ENCODE results near the gene CNTNAP4. TPM values are rescaled to one million over a fixed set of nuclear protein-coding genes. Genes with fewer than 3 reads are reported as not detected.

CNTNAP4 gene
- total RNA-seq, 2 donors from 2014 or later, result not detected

DNA sequence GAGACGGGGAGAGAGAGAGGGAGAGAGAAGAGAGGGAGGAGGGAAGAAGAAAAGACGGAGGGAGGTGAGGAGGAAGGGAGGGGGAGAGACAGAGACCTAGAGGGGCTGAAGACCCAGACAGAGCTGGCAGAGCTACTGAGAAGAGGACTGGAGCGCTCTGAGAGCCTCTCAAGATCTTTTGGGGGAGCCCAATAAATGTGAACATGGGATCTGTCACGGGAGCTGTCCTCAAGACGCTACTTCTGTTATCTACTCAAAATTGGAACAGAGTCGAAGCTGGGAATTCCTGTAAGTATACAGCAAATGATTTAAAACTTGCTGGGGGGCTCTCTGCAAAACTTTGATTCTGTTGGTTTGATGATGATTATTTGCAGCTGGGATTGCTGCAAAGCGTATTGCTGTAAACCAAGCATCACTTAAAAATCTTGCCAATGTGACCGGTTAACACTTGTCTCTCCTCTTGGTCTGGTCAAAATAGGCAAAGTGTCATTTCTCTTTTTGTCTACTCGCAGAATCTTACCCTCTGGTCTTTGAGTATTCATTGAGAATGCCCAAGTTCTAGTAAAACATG lies 344 bp downstream of the CNTNAP4 start:
- TF ChIP-seq, protein P1, sequence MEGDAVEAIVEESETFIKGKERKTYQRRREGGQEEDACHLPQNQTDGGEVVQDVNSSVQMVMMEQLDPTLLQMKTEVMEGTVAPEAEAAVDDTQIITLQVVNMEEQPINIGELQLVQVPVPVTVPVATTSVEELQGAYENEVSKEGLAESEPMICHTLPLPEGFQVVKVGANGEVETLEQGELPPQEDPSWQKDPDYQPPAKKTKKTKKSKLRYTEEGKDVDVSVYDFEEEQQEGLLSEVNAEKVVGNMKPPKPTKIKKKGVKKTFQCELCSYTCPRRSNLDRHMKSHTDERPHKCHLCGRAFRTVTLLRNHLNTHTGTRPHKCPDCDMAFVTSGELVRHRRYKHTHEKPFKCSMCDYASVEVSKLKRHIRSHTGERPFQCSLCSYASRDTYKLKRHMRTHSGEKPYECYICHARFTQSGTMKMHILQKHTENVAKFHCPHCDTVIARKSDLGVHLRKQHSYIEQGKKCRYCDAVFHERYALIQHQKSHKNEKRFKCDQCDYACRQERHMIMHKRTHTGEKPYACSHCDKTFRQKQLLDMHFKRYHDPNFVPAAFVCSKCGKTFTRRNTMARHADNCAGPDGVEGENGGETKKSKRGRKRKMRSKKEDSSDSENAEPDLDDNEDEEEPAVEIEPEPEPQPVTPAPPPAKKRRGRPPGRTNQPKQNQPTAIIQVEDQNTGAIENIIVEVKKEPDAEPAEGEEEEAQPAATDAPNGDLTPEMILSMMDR (IDR thresholded peaks at IDR 0.05), result no peak
- Histone ChIP-seq H3K4me1 (no peaks in the 10 kb centered on the region), H3K36me3 (no peaks in the 10 kb centered on the region), H3K9me3 (no peaks in the 10 kb centered on the region), H3K27me3 (no peaks in the 10 kb centered on the region), H3K4me3 (no peak overlapping the region), H3K27ac (no peak overlapping the region)
- no peak for DNase-seq (ENCODE audit: low spot score)

DNA sequence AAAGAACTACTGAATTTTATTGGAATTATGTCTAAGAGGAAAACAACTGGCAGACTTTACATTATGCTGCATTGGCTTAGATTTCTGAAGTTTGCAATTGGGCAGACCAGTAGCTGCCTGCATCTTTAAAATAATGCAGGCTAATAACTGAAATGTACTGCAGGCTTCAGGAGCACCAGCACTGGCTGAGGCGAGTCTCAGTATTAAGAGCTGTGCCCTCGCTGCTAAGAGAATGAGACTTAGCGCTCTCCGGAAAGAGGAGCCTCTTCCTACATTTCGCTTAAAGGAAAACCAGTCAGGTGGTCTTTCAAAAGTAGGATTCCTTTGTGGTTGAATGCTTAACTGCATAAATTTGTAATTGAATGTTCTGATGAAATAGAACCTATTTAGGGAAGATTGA lies 885 bp downstream of the CNTNAP4 start:
- no peaks in the 10 kb centered on the region for H3K4me1 ChIP-seq
- H3K4me3 ChIP-seq, result no peak overlapping the region
- H3K36me3 ChIP-seq, result no peaks in the 10 kb centered on the region
- no peaks in the 10 kb centered on the region for H3K27me3 ChIP-seq
- no peak overlapping the region for H3K27ac ChIP-seq
- H3K9me3 ChIP-seq, result no peaks in the 10 kb centered on the region
- DNase-seq (ENCODE audit: low spot score), result no peak
- TF ChIP-seq, protein P1 (IDR thresholded peaks at IDR 0.05), result no peak

DNA sequence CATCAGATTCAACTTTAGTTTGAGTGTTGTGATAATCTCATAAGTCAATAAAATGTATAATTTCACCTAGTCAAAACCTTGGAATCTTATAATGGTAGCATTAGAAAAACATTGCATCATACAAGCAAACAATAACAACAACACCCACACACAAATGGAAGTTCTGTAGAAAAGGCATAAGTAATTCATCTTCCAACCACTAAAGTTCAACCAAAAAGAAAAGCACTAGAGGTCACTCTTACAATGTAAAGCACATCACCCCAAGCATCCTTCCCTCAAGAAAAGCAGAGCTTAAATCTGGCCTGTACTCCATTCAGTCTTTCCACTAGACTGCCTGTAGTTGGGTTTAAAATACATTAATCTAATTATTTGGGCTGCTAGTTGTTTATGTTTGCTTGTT lies 1.8 kb downstream of the CNTNAP4 start:
- DNase-seq (ENCODE audit: low spot score), result no peak
- no peaks in the 10 kb centered on the region for H3K4me1 ChIP-seq
- TF ChIP-seq, protein P1 (IDR thresholded peaks at IDR 0.05), result peak in 1 of 2 donors; percentile 53
- no peak overlapping the region for H3K27ac ChIP-seq
- H3K9me3 ChIP-seq, result no peaks in the 10 kb centered on the region
- no peak overlapping the region for H3K4me3 ChIP-seq
- H3K27me3 ChIP-seq, result no peaks in the 10 kb centered on the region
- no peaks in the 10 kb centered on the region for H3K36me3 ChIP-seq

DNA sequence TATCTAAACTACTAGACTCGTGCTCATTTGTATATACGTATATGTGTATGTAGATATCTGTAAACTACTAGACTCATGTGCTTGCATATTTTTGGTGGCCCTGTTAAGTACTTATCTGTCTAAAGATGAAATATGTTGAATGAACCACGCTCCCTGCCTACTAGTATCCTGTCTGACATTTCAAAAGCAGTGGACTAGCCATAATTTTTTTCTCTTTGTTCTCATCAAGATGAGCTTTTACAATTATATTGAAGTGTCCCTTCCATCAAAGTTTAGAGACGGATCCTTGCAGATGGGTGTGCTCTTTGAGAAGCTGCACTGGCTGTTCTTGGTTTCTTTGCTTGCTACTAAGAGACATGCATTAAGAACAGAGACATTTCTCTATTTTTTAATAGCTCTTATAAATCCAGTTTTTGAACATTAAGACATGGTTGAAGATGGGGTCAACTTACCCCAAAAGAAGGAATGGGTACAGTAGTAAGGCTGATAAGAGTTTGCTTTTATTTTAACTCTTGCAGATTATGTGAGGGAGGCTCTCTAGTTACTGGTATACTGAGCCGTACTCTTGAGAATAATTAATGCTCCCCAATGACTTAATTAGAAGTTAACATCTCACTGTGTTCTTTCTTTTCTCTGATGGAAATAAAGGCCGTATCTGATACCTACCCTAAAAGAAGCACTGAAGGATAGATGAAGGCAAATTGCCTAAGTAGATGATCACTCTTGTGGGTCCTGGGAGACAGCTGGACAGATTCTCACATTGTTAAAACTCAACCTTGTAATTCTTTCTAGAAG lies 3.4 kb downstream of the CNTNAP4 start:
- Histone ChIP-seq H3K4me1 (no peaks in the 10 kb centered on the region), H3K27me3 (no peaks in the 10 kb centered on the region), H3K9me3 (no peaks in the 10 kb centered on the region), H3K27ac (no peak overlapping the region), H3K36me3 (no peaks in the 10 kb centered on the region), H3K4me3 (no peak overlapping the region)
- TF ChIP-seq, protein P1 (IDR thresholded peaks at IDR 0.05), result no peak
- DNase-seq (ENCODE audit: low spot score), result no peak

DNA sequence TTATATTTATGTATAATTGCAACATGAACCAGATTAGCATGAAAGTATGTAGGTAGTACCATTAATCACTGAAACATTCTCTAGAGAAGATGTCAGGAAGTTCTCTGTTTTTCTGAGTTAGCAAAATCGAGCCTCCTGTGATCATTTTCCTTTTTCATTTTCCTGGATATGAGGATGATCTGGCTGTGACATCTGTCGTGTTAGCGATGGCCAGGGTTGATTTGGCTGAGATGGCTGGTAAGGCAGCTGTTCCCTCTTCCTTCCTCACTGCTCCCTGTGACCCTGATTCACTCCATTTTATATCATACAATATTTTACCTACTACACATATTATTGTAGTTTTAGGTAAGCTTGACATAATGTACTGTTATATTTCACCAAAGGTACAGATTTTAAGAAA lies 10.3 kb downstream of the CNTNAP4 start:
- Histone ChIP-seq H3K4me3 (no peak overlapping the region), H3K27ac (no peak overlapping the region), H3K4me1 (no peaks in the 10 kb centered on the region), H3K9me3 (no peaks in the 10 kb centered on the region), H3K36me3 (no peaks in the 10 kb centered on the region), H3K27me3 (no peaks in the 10 kb centered on the region)
- TF ChIP-seq, protein P1 (IDR thresholded peaks at IDR 0.05), result no peak
- no peak for DNase-seq (ENCODE audit: low spot score)

Measured in right atrium auricular region (tissue), 2 donors.